ENCODE data around the gene FHIT. TPM values are rescaled to one million over a fixed set of nuclear protein-coding genes. Genes with fewer than 3 reads are reported as not detected.

The FHIT gene
- polyA plus RNA-seq, 1 of the 3 experiments (the other 2 are of a cell fraction), result 0.41 TPM

DNA sequence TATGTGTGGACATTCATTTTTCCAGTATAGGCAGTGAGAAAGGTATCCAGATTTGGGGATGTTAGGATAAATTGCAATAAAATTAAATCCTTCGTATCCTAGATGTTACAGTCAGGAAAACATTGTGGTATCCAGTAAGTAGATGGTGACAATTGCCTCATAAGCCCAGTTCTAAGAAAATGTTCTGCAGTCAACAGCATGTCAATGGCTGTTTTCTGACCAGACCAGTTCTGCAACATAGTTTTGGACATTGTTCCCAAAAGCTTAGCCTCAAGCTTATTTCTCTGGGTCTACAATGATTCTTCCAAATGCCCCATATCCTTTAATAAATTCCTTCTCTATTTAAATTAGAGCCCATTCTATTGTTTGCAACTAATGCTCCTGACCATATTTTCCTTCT is 480.7 kb downstream of the FHIT start:
- no peaks in the 10 kb centered on the region for H3K79me2 ChIP-seq (ENCODE audit: insufficient read depth)
- no peak for DNase-seq
- TF ChIP-seq TEAD4 (IDR thresholded peaks at IDR 0.05; ENCODE audit: borderline replicate concordance, insufficient read depth) (no peak), REST (IDR thresholded peaks at IDR 0.05; ENCODE audit: low read depth, low read length) (no peak), EZH2phosphoT487 (IDR thresholded peaks at IDR 0.05; ENCODE audit: borderline replicate concordance, low read depth) (no peak), RCOR1 (IDR thresholded peaks at IDR 0.05; ENCODE audit: low read length) (no peak), TCF12 (IDR thresholded peaks at IDR 0.05) (no peak), FOXJ3 (CRISPR knock-in tag; IDR thresholded peaks at IDR 0.05) (no peak), EP300 (IDR thresholded peaks at IDR 0.05; ENCODE audit: borderline replicate concordance in 1 of 2, low read depth in 1 of 2, low read length in 1 of 2) (no peak)
- TF ChIP-seq, protein P1, sequence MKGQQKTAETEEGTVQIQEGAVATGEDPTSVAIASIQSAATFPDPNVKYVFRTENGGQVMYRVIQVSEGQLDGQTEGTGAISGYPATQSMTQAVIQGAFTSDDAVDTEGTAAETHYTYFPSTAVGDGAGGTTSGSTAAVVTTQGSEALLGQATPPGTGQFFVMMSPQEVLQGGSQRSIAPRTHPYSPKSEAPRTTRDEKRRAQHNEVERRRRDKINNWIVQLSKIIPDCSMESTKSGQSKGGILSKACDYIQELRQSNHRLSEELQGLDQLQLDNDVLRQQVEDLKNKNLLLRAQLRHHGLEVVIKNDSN (IDR thresholded peaks at IDR 0.05; ENCODE audit: borderline replicate concordance, low read depth), result no peak
- TF ChIP-seq, protein P2, sequence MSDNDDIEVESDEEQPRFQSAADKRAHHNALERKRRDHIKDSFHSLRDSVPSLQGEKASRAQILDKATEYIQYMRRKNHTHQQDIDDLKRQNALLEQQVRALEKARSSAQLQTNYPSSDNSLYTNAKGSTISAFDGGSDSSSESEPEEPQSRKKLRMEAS (IDR thresholded peaks at IDR 0.05; ENCODE audit: low read depth), result no peak
- no peak overlapping the region for H3K9ac ChIP-seq
- H3K36me3 ChIP-seq (replicated peaks in 1 of 2; ENCODE audit: control insufficient read depth in 1 of 2, insufficient read depth in 2 of 2, low read length in 1 of 2), result no peaks in the 10 kb centered on the region
- H3K4me2 ChIP-seq, result no peak overlapping the region
- CTCF ChIA-PET, result no interaction called here
- no peak overlapping the region for H3K4me3 ChIP-seq (ENCODE audit: low read depth in 2 of 2, low read length in 1 of 2)
- H4K20me1 ChIP-seq (ENCODE audit: insufficient read depth), result no peaks in the 10 kb centered on the region
- no peak overlapping the region for H3K27ac ChIP-seq (ENCODE audit: low read depth in 2 of 2, low read length in 1 of 2)
- H3F3A ChIP-seq (replicated peaks; ENCODE audit: insufficient read depth), result no peaks in the 10 kb centered on the region
- POLR2A ChIA-PET, result no interaction called here
- no peaks in the 10 kb centered on the region for H3K4me1 ChIP-seq (ENCODE audit: control insufficient read depth in 1 of 2, insufficient read depth in 2 of 2, low read depth in 1 of 2, low read length in 1 of 2)
- H3K27me3 ChIP-seq (ENCODE audit: insufficient read depth), result no peaks in the 10 kb centered on the region
- H3K9me2 ChIP-seq, result no peaks in the 10 kb centered on the region
- H2AFZ ChIP-seq (ENCODE audit: low read depth), result no peak overlapping the region
- WGBS (ENCODE audit: low lambda C conversion rate), result 53% methylated on average over 1 of the region's 1 CpG
- no peaks in the 10 kb centered on the region for H3K9me3 ChIP-seq

DNA sequence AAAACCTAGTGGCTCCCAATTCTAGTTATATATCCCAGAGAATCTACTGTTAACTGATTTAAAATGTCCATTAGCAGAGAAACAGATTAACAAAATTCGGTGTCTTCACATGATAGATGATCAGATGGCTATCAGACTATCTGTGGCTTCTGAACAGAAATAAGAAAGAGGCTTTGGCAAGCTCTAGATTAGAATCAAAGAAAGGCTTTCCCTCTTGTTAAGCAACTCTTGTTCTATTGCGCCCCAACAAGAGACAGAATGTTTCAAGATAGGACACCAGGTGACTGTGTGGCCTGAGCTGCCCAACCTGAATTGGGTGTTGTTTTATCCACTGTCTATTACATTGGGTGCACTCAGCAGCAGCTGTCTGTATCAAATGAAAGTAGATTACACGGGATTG is 483.7 kb downstream of the FHIT start:
- WGBS (ENCODE audit: low lambda C conversion rate), result 48% methylated on average over 3 of the region's 3 CpGs
- H3K4me1 ChIP-seq (ENCODE audit: control insufficient read depth in 1 of 2, insufficient read depth in 2 of 2, low read depth in 1 of 2, low read length in 1 of 2), result no peaks in the 10 kb centered on the region
- H3K4me3 ChIP-seq (ENCODE audit: low read depth in 2 of 2, low read length in 1 of 2), result no peak overlapping the region
- H3K4me2 ChIP-seq, result no peak overlapping the region
- no peaks in the 10 kb centered on the region for H4K20me1 ChIP-seq (ENCODE audit: insufficient read depth)
- CTCF ChIA-PET, result no interaction called here
- no peak overlapping the region for H3K9ac ChIP-seq
- DNase-seq, result no peak
- H3K9me2 ChIP-seq, result no peaks in the 10 kb centered on the region
- H3K79me2 ChIP-seq (ENCODE audit: insufficient read depth), result no peaks in the 10 kb centered on the region
- no peaks in the 10 kb centered on the region for H3K27me3 ChIP-seq (ENCODE audit: insufficient read depth)
- H2AFZ ChIP-seq (ENCODE audit: low read depth), result no peak overlapping the region
- H3F3A ChIP-seq (replicated peaks; ENCODE audit: insufficient read depth), result no peaks in the 10 kb centered on the region
- H3K27ac ChIP-seq (ENCODE audit: low read depth in 2 of 2, low read length in 1 of 2), result no peak overlapping the region
- POLR2A ChIA-PET, result no interaction called here
- H3K36me3 ChIP-seq (replicated peaks in 1 of 2; ENCODE audit: control insufficient read depth in 1 of 2, insufficient read depth in 2 of 2, low read length in 1 of 2), result no peaks in the 10 kb centered on the region
- H3K9me3 ChIP-seq, result no peaks in the 10 kb centered on the region
- TF ChIP-seq USF2 (IDR thresholded peaks at IDR 0.05; ENCODE audit: borderline replicate concordance, low read depth, low read length) (no peak), JUND (IDR thresholded peaks at IDR 0.05) (no peak), NFIC (IDR thresholded peaks at IDR 0.05; ENCODE audit: borderline replicate concordance) (no peak), NRF1 (IDR thresholded peaks at IDR 0.05; ENCODE audit: low read depth, low read length) (no peak), ELF1 (IDR thresholded peaks at IDR 0.05) (no peak), FOXJ3 (CRISPR knock-in tag; IDR thresholded peaks at IDR 0.05) (no peak), PBX3 (IDR thresholded peaks at IDR 0.05) (no peak), CHD2 (IDR thresholded peaks at IDR 0.05; ENCODE audit: low read length, partially characterized antibody) (no peak), MXI1 (IDR thresholded peaks at IDR 0.05; ENCODE audit: low read depth, low read length) (no peak), EZH2phosphoT487 (IDR thresholded peaks at IDR 0.05; ENCODE audit: borderline replicate concordance, low read depth) (no peak), YY1 (IDR thresholded peaks at IDR 0.05; ENCODE audit: low read depth) (no peak), RAD21 (IDR thresholded peaks at IDR 0.05; ENCODE audit: low read length) (no peak)
- TF ChIP-seq, protein P3, sequence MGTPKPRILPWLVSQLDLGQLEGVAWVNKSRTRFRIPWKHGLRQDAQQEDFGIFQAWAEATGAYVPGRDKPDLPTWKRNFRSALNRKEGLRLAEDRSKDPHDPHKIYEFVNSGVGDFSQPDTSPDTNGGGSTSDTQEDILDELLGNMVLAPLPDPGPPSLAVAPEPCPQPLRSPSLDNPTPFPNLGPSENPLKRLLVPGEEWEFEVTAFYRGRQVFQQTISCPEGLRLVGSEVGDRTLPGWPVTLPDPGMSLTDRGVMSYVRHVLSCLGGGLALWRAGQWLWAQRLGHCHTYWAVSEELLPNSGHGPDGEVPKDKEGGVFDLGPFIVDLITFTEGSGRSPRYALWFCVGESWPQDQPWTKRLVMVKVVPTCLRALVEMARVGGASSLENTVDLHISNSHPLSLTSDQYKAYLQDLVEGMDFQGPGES (IDR thresholded peaks at IDR 0.05; ENCODE audit: low read depth, low read length), result no peak
- TF ChIP-seq, protein P2 (IDR thresholded peaks at IDR 0.05; ENCODE audit: low read depth), result no peak
